Body of pancreas (tissue), 4 donors: ENCODE data around the gene RXRB. TPM values are rescaled to one million over a fixed set of nuclear protein-coding genes. Genes with fewer than 3 reads are reported as not detected.

Source experiments
- ATAC-seq: fragments of 150-250 bp; one replicate; pipeline ENCODE4 v1.9.1; 2016
- DNase-seq, 4 donors: peaks; one replicate each; pipeline ENCODE4 v3.0.0-alpha.2; 2019
- H3K27ac ChIP-seq, 4 donors: fragments of 200-600 bp; sonication (generic); 1 replicate in 3 of 4; 2 replicates in 1 of 4; pipeline versions ENCODE4 v1.5.1 to v1.6.1; 2016 to 2019; ENCODE audit warnings: mild to moderate bottlenecking in 1 of 4, mixed read lengths in 1 of 4, moderate library complexity in 1 of 4
- H3K27me3 ChIP-seq, 2 donors: fragments of 200-600 bp; sonication (generic); one replicate each; pipeline ENCODE4 v1.6.0; 2016; ENCODE audit warnings: mild to moderate bottlenecking in 1 of 2
- H3K36me3 ChIP-seq, 2 donors: fragments of 200-600 bp; sonication (generic); replicated peaks in 1 of 2; 2 replicates each; pipeline ENCODE4 v1.5.1; 2016; ENCODE audit warnings: low read depth in 2 of 2; ENCODE audit not compliant: insufficient read depth in 1 of 2
- H3K4me1 ChIP-seq: fragments of 200-600 bp; sonication (generic); one replicate; pipeline ENCODE4 v1.6.0; 2016
- H3K4me3 ChIP-seq, 2 donors: fragments of 200-600 bp; sonication (generic); 1 replicate in 1 of 2; 2 replicates in 1 of 2; pipeline ENCODE4 v1.5.1; 2016 to 2019
- H3K9me3 ChIP-seq, 3 donors: fragments of 200-600 bp; sonication (generic); 1 replicate in 2 of 3; 2 replicates in 1 of 3; pipeline ENCODE4 v1.5.1; 2016
- CTCF ChIP-seq, 7 experiments: fragments of 450-650 bp in 4 of 7; fragments of 200-600 bp in 3 of 7; sonication (generic) in 3 of 7; IDR thresholded peaks; one replicate each; pipeline ENCODE4 v1.5.1; 2016 to 2019; ENCODE audit warnings: antibody characterized with exemption in 7 of 7
- POLR2A ChIP-seq, 3 donors: fragments of 450-650 bp; IDR thresholded peaks; one replicate each; pipeline ENCODE4 v1.6.1; 2016; ENCODE audit warnings: antibody characterized with exemption in 3 of 3, mild to moderate bottlenecking in 2 of 3
- WGBS, 2 donors: methylation state at CpG; one replicate each; pipeline ENCODE4 v1.1.5; 2017; 5-methylcytosine and 5-hydroxymethylcytosine counted together
- intact Hi-C: fragments of 100-400 bp; cut with DNase I; formaldehyde crosslinking; loops from one replicate; pipeline ENCODE4 v1.15.1; 2023
- total RNA-seq, 2 donors: library from RNA; depleted of rRNA; stranded (reverse); fragments of >200 nt; gene quantifications; one replicate each; pipeline ENCODE4 v1.1.0, GENCODE V29; 2016

The RXRB gene
- total RNA-seq, 2 donors from 2014 or later: 17.1 to 21.0 TPM

- no peak overlapping the region for H3K27ac ChIP-seq
- 72 to 79% methylated on average over 18 to 19 of the region's 19 CpGs for WGBS, 2 donors
- H3K27me3 ChIP-seq: no peaks in the 10 kb centered on the region
- H3K9me3 ChIP-seq: no peaks in the 10 kb centered on the region
- TF ChIP-seq POLR2A (IDR thresholded peaks at IDR 0.05) (no peak), CTCF (IDR thresholded peaks at IDR 0.05) (no peak)
- H3K4me1 ChIP-seq: no peaks in the 10 kb centered on the region
- no peaks in the 10 kb centered on the region for H3K36me3 ChIP-seq
- intact Hi-C loops: no loop called here
- no peak overlapping the region for H3K4me3 ChIP-seq
- no peak for ATAC-seq
- no peak for DNase-seq
Observed at GRCh38 chr6:33167374-33168283, 32.8 kb downstream of the RXRB start.

GRCh38 chr6:33166811-33167210 lies 33.7 kb downstream of the RXRB start:
- H3K9me3 ChIP-seq: no peaks in the 10 kb centered on the region
- ATAC-seq: no peak
- WGBS, 2 donors: 56 to 79% methylated on average over 7 of the region's 7 CpGs
- H3K4me1 ChIP-seq: peaks cover 6% of the 10 kb centered on the region
- no peak overlapping the region for H3K4me3 ChIP-seq
- no peaks in the 10 kb centered on the region for H3K36me3 ChIP-seq
- H3K27ac ChIP-seq: no peak overlapping the region
- intact Hi-C loops: no loop called here
- no peak for TF ChIP-seq CTCF (IDR thresholded peaks at IDR 0.05)
- TF ChIP-seq POLR2A (IDR thresholded peaks at IDR 0.05): no peak
- DNase-seq: no peak
- no peaks in the 10 kb centered on the region for H3K27me3 ChIP-seq

- ATAC-seq (no peak), DNase-seq (no peak)
- H3K9me3 ChIP-seq: no peaks in the 10 kb centered on the region
- H3K27me3 ChIP-seq: no peaks in the 10 kb centered on the region
- TF ChIP-seq POLR2A (IDR thresholded peaks at IDR 0.05): no peak
- TF ChIP-seq CTCF (IDR thresholded peaks at IDR 0.05): no peak
- intact Hi-C loops: no loop called here
- peaks cover 10% of the 10 kb centered on the region for H3K4me1 ChIP-seq
- no peak overlapping the region for H3K4me3 ChIP-seq
- WGBS, 2 donors: 50 to 75% methylated on average over 1 to 6 of the region's 6 CpGs
- H3K36me3 ChIP-seq: no peaks in the 10 kb centered on the region
- H3K27ac ChIP-seq: no peak overlapping the region
Observed at GRCh38 chr6:33166363-33166762, 34.1 kb downstream of the RXRB start.

- Histone ChIP-seq H3K27me3 (no peaks in the 10 kb centered on the region), H3K27ac (no peak overlapping the region), H3K36me3 (no peaks in the 10 kb centered on the region), H3K9me3 (no peaks in the 10 kb centered on the region), H3K4me3 (no peak overlapping the region), H3K4me1 (peaks cover 13% of the 10 kb centered on the region)
- TF ChIP-seq POLR2A (IDR thresholded peaks at IDR 0.05): no peak
- no peak for TF ChIP-seq CTCF (IDR thresholded peaks at IDR 0.05)
- WGBS, 2 donors: 64 to 70% methylated on average over 8 to 14 of the region's 17 CpGs
- ATAC-seq (no peak), DNase-seq (no peak)
- intact Hi-C loops: no loop called here
Observed at GRCh38 chr6:33165581-33166258, 34.7 kb downstream of the RXRB start.
